Loucy (cell line): Measurements from ENCODE around the gene HAUS3.
A peak's percentile ranks its signal among the peaks of the same experiment; 100 is the strongest.

ENCODE experiments used
- H2AFZ ChIP-seq: fragments of 200-600 bp; sonication (generic); 2 replicates; pipeline ENCODE4 v1.6.0; 2016; ENCODE audit warnings: antibody characterized with exemption, mild to moderate bottlenecking, low read length, moderate library complexity
- H3F3A ChIP-seq: fragments of 200-600 bp; 2 replicates; pipeline ENCODE4 v1.6.0; 2016; ENCODE audit warnings: antibody characterized with exemption, low read depth, mild to moderate bottlenecking
- H3K27me3 ChIP-seq: fragments of 200-600 bp; sonication (generic); 2 replicates; pipeline ENCODE4 v1.6.1; 2014; ENCODE audit warnings: low read length, mild to moderate bottlenecking; ENCODE audit not compliant: insufficient read depth, poor library complexity, severe bottlenecking
- H3K36me3 ChIP-seq: fragments of 200-600 bp; sonication (generic); 2 replicates; pipeline ENCODE4 v1.6.1; 2016; ENCODE audit warnings: low read length; ENCODE audit not compliant: insufficient read depth
- H3K4me1 ChIP-seq: fragments of 200-600 bp; sonication (generic); 2 replicates; pipeline ENCODE4 v1.5.1; 2014; ENCODE audit warnings: low read length, mild to moderate bottlenecking; ENCODE audit not compliant: insufficient read depth, poor library complexity, severe bottlenecking
- H3K4me2 ChIP-seq: fragments of 200-600 bp; sonication (generic); 2 replicates; pipeline ENCODE4 v1.6.0; 2014; ENCODE audit warnings: antibody characterized with exemption, low read length, low read depth, mild to moderate bottlenecking; ENCODE audit not compliant: poor library complexity, severe bottlenecking
- H3K4me3 ChIP-seq: fragments of 200-600 bp; sonication (generic); 2 replicates; pipeline ENCODE4 v1.5.1; 2014; ENCODE audit warnings: low read length, mild to moderate bottlenecking, mixed read lengths; ENCODE audit not compliant: poor library complexity, severe bottlenecking
- H3K79me2 ChIP-seq: fragments of 200-600 bp; sonication (generic); 2 replicates; pipeline ENCODE4 v1.6.1; 2014; ENCODE audit warnings: low read length; ENCODE audit not compliant: insufficient read depth
- H3K9ac ChIP-seq: fragments of 200-600 bp; sonication (generic); 2 replicates; pipeline ENCODE4 v1.6.0; 2014; ENCODE audit warnings: mild to moderate bottlenecking, low read depth, low read length, moderate library complexity; ENCODE audit not compliant: poor library complexity, severe bottlenecking
- H3K9me2 ChIP-seq: fragments of 200-600 bp; sonication (generic); replicated peaks from 2 replicates; pipeline ENCODE4 v1.6.1; 2016; ENCODE audit warnings: low read depth, low read length, mixed read lengths
- H3K9me3 ChIP-seq: fragments of 200-600 bp; sonication (generic); 2 replicates; pipeline ENCODE4 v1.6.1; 2014; ENCODE audit warnings: mild to moderate bottlenecking, antibody characterized with exemption, low read length, low read depth; ENCODE audit not compliant: insufficient read depth
- H4K20me1 ChIP-seq: fragments of 200-600 bp; sonication (generic); 2 replicates; pipeline ENCODE4 v1.6.0; 2014; ENCODE audit warnings: antibody characterized with exemption, low read length, mild to moderate bottlenecking; ENCODE audit not compliant: insufficient read depth, poor library complexity, severe bottlenecking
- EZH2phosphoT487 ChIP-seq: fragments of 200-600 bp; IDR thresholded peaks from 2 replicates; pipeline ENCODE4 v1.6.1; 2018; ENCODE audit warnings: antibody characterized with exemption, mild to moderate bottlenecking, moderate library complexity, borderline replicate concordance
- TF ChIP-seq, protein P1 (sequence below): fragments of 200-600 bp; sonication (generic); conservative IDR thresholded peaks from 2 replicates; pipeline ENCODE4 v1.5.1; 2014; ENCODE audit warnings: mild to moderate bottlenecking, antibody characterized with exemption, low read length

HAUS3 gene

DNA sequence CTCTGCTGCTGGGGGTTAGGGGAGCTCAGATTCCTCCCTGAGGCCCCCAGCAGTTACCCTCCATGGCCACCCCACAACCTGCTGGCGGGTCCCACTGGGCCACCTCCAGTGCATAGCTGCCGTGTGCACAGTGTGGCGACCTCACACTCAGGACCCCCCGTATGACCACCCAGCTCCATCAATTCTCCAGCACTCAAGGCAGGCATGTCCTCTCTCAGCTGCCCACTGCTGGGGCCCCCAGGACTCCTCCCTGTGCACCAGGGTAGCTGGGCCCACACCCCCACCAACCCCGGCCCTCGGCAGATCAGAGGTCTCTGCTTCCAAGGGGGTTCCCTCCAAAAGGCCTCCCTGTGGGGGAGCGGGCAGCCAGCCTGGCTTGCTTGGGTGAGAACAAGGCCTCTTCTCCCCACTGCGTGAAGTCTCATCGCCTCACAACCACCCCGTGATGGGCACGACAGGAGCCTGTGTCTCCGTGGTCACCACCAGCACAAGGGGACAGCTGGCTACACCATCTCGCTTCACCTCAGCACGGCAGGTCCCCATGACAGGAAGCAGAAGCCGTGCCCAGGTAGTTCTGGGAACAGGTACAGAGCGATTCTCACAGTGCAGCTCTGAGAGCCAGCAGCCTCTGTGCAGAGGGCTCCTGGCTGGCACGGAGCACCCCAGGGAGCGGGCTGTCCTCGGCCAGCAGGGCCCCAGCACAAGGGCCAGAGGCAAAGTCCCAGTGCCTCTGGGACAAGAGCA lies 4.6 kb upstream of the HAUS3 start:
- no peak overlapping the region for H3K9ac ChIP-seq
- peaks cover 3% of the 10 kb centered on the region for H3K79me2 ChIP-seq
- peaks cover 30% of the 10 kb centered on the region for H3K4me1 ChIP-seq
- H3K27me3 ChIP-seq = no peaks in the 10 kb centered on the region
- no peak overlapping the region for H3K4me2 ChIP-seq
- no peaks in the 10 kb centered on the region for H3K9me2 ChIP-seq
- no peak overlapping the region for H3K4me3 ChIP-seq
- 0 out of 2 replicates have a peak, but pooled peaks cover 3% of the 10 kb centered on the region for H3F3A ChIP-seq
- H4K20me1 ChIP-seq = peaks cover 3% of the 10 kb centered on the region
- no peaks in the 10 kb centered on the region for H3K9me3 ChIP-seq
- peaks cover 19% of the 10 kb centered on the region; the same call in 1 of the 2 replicates for H3K36me3 ChIP-seq
- TF ChIP-seq EZH2phosphoT487 = no peak
- TF ChIP-seq, protein P1, sequence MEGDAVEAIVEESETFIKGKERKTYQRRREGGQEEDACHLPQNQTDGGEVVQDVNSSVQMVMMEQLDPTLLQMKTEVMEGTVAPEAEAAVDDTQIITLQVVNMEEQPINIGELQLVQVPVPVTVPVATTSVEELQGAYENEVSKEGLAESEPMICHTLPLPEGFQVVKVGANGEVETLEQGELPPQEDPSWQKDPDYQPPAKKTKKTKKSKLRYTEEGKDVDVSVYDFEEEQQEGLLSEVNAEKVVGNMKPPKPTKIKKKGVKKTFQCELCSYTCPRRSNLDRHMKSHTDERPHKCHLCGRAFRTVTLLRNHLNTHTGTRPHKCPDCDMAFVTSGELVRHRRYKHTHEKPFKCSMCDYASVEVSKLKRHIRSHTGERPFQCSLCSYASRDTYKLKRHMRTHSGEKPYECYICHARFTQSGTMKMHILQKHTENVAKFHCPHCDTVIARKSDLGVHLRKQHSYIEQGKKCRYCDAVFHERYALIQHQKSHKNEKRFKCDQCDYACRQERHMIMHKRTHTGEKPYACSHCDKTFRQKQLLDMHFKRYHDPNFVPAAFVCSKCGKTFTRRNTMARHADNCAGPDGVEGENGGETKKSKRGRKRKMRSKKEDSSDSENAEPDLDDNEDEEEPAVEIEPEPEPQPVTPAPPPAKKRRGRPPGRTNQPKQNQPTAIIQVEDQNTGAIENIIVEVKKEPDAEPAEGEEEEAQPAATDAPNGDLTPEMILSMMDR = no peak
- no peak overlapping the region for H2AFZ ChIP-seq

DNA sequence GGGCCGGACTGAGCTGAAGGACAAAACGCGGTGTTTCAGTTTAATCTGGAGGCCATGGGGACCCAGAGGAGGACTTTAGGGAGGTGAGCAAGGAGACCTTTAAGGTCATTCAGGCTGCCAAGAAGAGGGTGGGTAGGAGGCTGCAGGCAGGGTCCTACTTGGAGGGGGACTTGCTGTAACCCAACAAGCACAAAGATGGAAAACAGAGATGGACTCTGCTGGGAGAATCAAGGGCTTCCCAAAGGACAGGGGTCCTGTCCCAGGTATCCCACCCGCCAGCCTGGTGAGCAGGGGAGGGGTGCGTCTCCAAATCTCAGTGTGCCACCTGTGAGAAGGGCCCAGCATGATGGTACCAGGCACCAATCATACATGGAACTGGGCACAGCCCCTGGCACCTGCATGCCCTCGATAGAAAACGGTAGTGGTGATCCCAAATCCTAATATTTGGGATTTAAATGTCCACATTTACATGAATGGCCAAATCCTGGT lies 3.9 kb upstream of the HAUS3 start:
- Histone ChIP-seq H3K36me3 (peaks cover 19% of the 10 kb centered on the region; the same call in 1 of the 2 replicates), H3K9me3 (no peaks in the 10 kb centered on the region), H4K20me1 (peaks cover 9% of the 10 kb centered on the region), H3K79me2 (peaks cover 10% of the 10 kb centered on the region), H3K27me3 (no peaks in the 10 kb centered on the region), H2AFZ (no peak overlapping the region), H3K4me1 (peaks cover 32% of the 10 kb centered on the region), H3K4me2 (peak overlapping the region; percentile 22), H3F3A (0 out of 2 replicates have a peak, but pooled peaks cover 3% of the 10 kb centered on the region), H3K9me2 (no peaks in the 10 kb centered on the region), H3K9ac (peak overlapping the region; percentile 5), H3K4me3 (no peak overlapping the region)
- TF ChIP-seq EZH2phosphoT487 = no peak
- TF ChIP-seq, protein P1 = no peak

DNA sequence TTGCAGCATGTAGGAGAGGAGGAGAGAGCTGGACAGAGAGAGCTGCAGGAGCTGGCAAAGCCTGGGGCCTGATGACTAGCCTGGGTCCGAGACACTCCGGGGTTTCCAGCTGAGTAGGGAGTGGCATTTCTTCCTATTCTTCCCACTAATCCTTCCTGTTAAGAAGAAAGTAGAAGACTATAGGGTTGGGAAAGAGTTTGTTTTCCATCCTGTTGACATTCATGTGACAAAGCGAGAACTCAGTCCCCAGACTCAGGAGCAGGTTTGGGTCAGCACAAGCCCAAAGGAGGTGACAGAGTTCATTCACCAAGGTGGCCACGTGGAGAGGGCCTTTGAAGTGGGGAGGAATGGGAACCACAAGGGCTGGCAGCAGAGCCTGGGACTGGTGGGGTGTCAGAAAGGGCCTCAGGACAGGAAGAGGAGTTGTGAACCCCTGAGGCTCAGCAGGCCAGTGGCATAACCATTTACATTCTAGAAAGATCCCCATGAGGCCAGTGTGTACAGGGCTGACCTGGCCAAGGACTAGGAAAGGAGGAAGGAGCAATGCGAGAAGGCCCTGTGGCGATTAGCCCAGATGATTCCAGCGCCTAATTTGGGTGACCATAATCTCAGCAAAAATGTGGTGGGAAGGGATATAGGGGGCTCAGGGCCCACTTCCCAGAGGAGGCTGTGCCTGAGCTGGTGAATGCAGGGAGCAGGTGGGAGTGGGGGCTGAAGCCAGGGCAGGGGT lies 3.3 kb upstream of the HAUS3 start:
- Histone ChIP-seq H3K36me3 (peaks cover 16% of the 10 kb centered on the region; the same call in 1 of the 2 replicates), H3K9ac (peak overlapping the region; percentile 5), H3F3A (0 out of 2 replicates have a peak, but pooled peaks cover 3% of the 10 kb centered on the region), H3K79me2 (peaks cover 16% of the 10 kb centered on the region), H3K9me2 (no peaks in the 10 kb centered on the region), H3K27me3 (no peaks in the 10 kb centered on the region), H3K4me3 (no peak overlapping the region), H2AFZ (no peak overlapping the region), H3K4me1 (peaks cover 36% of the 10 kb centered on the region), H3K4me2 (peak overlapping the region; percentile 22), H3K9me3 (no peaks in the 10 kb centered on the region), H4K20me1 (peaks cover 15% of the 10 kb centered on the region)
- TF ChIP-seq, protein P1 = no peak
- no peak for TF ChIP-seq EZH2phosphoT487
